SK-N-MC (cell line): Measurements from ENCODE around the gene CAPN5.

Source experiments
- DNase-seq: peaks from one replicate; pipeline ENCODE4 v3.0.0-alpha.2; 2011; ENCODE audit warnings: low read depth, low spot score
- H3K27ac ChIP-seq: fragments of 200-600 bp; sonication (generic); 2 replicates; pipeline ENCODE4 v1.5.1; 2016; ENCODE audit warnings: mixed run types
- H3K36me3 ChIP-seq: fragments of 200-600 bp; sonication (generic); 2 replicates; pipeline ENCODE4 v1.6.1; 2017; ENCODE audit warnings: antibody characterized with exemption, low read length, mixed read lengths; ENCODE audit not compliant: insufficient read depth
- H3K4me3 ChIP-seq: fragments of 200-600 bp; sonication (generic); 2 replicates; pipeline ENCODE4 v1.5.1; 2016
- H3K9ac ChIP-seq: fragments of 200-600 bp; sonication (generic); 2 replicates; pipeline ENCODE4 v1.8.0; 2017; ENCODE audit warnings: mixed run types, mixed read lengths; ENCODE audit not compliant: insufficient read length
- H3K9me3 ChIP-seq: fragments of 200-600 bp; sonication (generic); 2 replicates; pipeline ENCODE4 v1.6.1; 2017; ENCODE audit warnings: low read depth, mild to moderate bottlenecking, antibody characterized with exemption, low read length, moderate library complexity, mixed read lengths
- EZH2 ChIP-seq: fragments of 200-600 bp; sonication (generic); IDR thresholded peaks from one replicate; pipeline ENCODE4 v1.6.1; 2017; ENCODE audit warnings: antibody characterized with exemption
- FOXP2 ChIP-seq: optimal IDR thresholded peaks from 2 replicates; pipeline ENCODE3; 2011; ENCODE audit warnings: mild to moderate bottlenecking, moderate library complexity; ENCODE audit not compliant: insufficient read depth; ENCODE audit errors: extremely low read length, control extremely low read depth
- POLR2AphosphoS5 ChIP-seq: IDR thresholded peaks from 2 replicates; pipeline ENCODE4 v1.6.1; 2012; ENCODE audit warnings: mild to moderate bottlenecking, low read depth, low read length, borderline replicate concordance

Gene CAPN5

GRCh38 chr11:77030834-77031414, 35.8 kb upstream of the CAPN5 start:
- Histone ChIP-seq H3K36me3 (no peaks in the 10 kb centered on the region), H3K4me3 (no peak overlapping the region), H3K9me3 (no peaks in the 10 kb centered on the region), H3K27ac (no peak overlapping the region), H3K9ac (no peak overlapping the region)
- TF ChIP-seq EZH2: no peak
- no peak for TF ChIP-seq FOXP2
- TF ChIP-seq POLR2AphosphoS5: no peak
- no peak for DNase-seq

- H3K9me3 ChIP-seq: no peaks in the 10 kb centered on the region
- TF ChIP-seq FOXP2 (no peak), EZH2 (no peak), POLR2AphosphoS5 (no peak)
- H3K36me3 ChIP-seq: no peaks in the 10 kb centered on the region
- H3K9ac ChIP-seq: no peak overlapping the region
- no peak overlapping the region for H3K27ac ChIP-seq
- DNase-seq: no peak
- H3K4me3 ChIP-seq: no peak overlapping the region
Measured at GRCh38 chr11:77031599-77031998, 35.2 kb upstream of the CAPN5 start.

- Histone ChIP-seq H3K9ac (no peak overlapping the region), H3K27ac (no peak overlapping the region), H3K36me3 (no peaks in the 10 kb centered on the region), H3K9me3 (no peaks in the 10 kb centered on the region), H3K4me3 (no peak overlapping the region)
- no peak for TF ChIP-seq POLR2AphosphoS5
- TF ChIP-seq EZH2: no peak
- no peak for TF ChIP-seq FOXP2
- DNase-seq: no peak
Measured at GRCh38 chr11:77035039-77035438, 31.7 kb upstream of the CAPN5 start.

GRCh38 chr11:77035580-77035979, 31.2 kb upstream of the CAPN5 start:
- Histone ChIP-seq H3K36me3 (no peaks in the 10 kb centered on the region), H3K27ac (no peak overlapping the region), H3K9ac (no peak overlapping the region), H3K9me3 (no peaks in the 10 kb centered on the region), H3K4me3 (no peak overlapping the region)
- TF ChIP-seq POLR2AphosphoS5 (no peak), EZH2 (no peak)
- no peak for DNase-seq

- Histone ChIP-seq H3K9me3 (no peaks in the 10 kb centered on the region), H3K4me3 (no peak overlapping the region), H3K36me3 (no peaks in the 10 kb centered on the region), H3K27ac (no peak overlapping the region), H3K9ac (no peak overlapping the region)
- no peak for DNase-seq
- TF ChIP-seq EZH2: no peak
- no peak for TF ChIP-seq POLR2AphosphoS5
- TF ChIP-seq FOXP2: no peak
Measured at GRCh38 chr11:77036398-77036797, 30.4 kb upstream of the CAPN5 start.

- no peak overlapping the region for H3K27ac ChIP-seq
- no peaks in the 10 kb centered on the region for H3K36me3 ChIP-seq
- no peak overlapping the region for H3K9ac ChIP-seq
- DNase-seq: no peak
- H3K4me3 ChIP-seq: no peak overlapping the region
- no peak for TF ChIP-seq FOXP2
- no peak for TF ChIP-seq POLR2AphosphoS5
- no peak for TF ChIP-seq EZH2
- H3K9me3 ChIP-seq: no peaks in the 10 kb centered on the region
Measured at GRCh38 chr11:77037057-77037456, 29.7 kb upstream of the CAPN5 start.

GRCh38 chr11:77038029-77038824, 28.5 kb upstream of the CAPN5 start:
- no peak overlapping the region for H3K27ac ChIP-seq
- no peak overlapping the region for H3K4me3 ChIP-seq
- no peaks in the 10 kb centered on the region for H3K36me3 ChIP-seq
- no peak overlapping the region for H3K9ac ChIP-seq
- H3K9me3 ChIP-seq: no peaks in the 10 kb centered on the region
- TF ChIP-seq EZH2 (no peak), FOXP2 (no peak), POLR2AphosphoS5 (no peak)
- no peak for DNase-seq

GRCh38 chr11:77038825-77039326, 27.9 kb upstream of the CAPN5 start:
- no peaks in the 10 kb centered on the region for H3K36me3 ChIP-seq
- no peak for DNase-seq
- no peaks in the 10 kb centered on the region for H3K9me3 ChIP-seq
- H3K9ac ChIP-seq: no peak overlapping the region
- TF ChIP-seq POLR2AphosphoS5 (no peak), EZH2 (no peak)
- H3K4me3 ChIP-seq: no peak overlapping the region
- no peak overlapping the region for H3K27ac ChIP-seq
